DMS153 treated with DMSO at 0.1 percent for 48 hours (cell line): ENCODE measurements around the gene RUFY1.
A peak's percentile ranks its signal among the peaks of the same experiment; 100 is the strongest.
"Not testable (repeated sequence)": the region's sequence is repeated elsewhere in the genome, so short reads cannot be mapped to it uniquely, and the experiment has no call there.

Source experiments
- DNase-seq: peaks from one replicate; lab custom pipeline; 2025; ENCODE audit not compliant: unreplicated experiment; lab: John Stamatoyannopoulos, UW

The RUFY1 gene, protein sequence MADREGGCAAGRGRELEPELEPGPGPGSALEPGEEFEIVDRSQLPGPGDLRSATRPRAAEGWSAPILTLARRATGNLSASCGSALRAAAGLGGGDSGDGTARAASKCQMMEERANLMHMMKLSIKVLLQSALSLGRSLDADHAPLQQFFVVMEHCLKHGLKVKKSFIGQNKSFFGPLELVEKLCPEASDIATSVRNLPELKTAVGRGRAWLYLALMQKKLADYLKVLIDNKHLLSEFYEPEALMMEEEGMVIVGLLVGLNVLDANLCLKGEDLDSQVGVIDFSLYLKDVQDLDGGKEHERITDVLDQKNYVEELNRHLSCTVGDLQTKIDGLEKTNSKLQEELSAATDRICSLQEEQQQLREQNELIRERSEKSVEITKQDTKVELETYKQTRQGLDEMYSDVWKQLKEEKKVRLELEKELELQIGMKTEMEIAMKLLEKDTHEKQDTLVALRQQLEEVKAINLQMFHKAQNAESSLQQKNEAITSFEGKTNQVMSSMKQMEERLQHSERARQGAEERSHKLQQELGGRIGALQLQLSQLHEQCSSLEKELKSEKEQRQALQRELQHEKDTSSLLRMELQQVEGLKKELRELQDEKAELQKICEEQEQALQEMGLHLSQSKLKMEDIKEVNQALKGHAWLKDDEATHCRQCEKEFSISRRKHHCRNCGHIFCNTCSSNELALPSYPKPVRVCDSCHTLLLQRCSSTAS

DNA sequence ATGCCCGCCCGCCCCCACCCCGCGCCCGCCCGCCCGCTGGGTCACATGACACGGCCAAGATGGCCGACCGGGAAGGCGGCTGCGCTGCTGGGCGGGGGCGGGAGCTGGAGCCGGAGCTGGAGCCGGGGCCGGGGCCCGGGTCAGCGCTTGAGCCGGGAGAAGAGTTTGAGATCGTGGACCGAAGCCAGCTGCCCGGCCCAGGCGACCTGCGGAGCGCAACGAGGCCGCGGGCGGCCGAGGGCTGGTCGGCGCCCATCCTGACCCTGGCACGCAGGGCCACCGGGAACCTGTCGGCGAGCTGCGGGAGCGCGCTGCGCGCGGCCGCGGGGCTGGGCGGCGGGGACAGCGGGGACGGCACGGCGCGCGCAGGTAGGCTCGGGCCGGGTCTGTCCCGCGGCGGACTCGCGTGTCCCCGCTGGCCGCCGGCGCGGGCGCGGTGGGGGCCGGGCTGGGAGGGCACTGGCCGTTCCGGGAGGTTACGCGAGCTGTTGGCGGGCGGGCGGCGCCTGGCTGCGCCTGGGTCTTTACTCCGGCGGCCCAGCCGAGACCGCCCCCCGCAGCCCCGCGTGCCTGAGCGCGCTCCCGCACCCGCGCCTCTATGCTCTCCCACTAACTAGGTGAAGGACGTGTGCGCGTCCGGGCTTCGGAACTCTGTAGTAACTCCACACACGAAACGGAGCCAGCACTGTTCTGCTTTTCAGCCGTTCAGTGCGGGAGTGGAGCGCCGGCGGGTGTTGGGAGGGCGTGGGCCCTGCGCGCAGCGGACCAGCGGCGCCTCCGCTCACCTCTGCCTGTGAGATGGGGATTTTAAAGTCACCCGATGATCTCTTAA is at the start of gene RUFY1:
TSS of gene RUFY1 (plus strand) at position 44 of the 832 bp plus-strand sequence. CDS start at position 60, 16 bp downstream.
- no peak for DNase-seq

DNA sequence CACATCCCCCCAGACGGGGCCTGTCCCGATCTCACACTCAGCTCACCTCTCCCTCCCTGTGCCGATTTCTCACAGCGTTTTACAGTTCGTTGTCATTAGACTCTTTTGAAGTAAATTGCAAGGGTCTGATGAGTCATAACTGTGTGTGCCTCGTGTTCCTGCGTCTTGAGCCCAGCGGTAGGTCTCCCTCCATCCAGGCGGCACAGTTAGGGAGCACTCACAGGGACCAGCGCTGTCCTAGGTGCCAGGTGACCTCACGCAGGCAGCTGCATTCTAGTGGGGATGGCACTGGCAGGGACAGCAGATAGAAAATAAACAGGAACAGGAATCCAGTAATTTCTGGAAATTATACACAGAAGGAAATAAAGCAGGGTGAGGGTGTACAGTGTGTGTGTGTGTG is 48.4 kb upstream of the RUFY1 start:
- DNase-seq = not testable (repeated sequence)

DNA sequence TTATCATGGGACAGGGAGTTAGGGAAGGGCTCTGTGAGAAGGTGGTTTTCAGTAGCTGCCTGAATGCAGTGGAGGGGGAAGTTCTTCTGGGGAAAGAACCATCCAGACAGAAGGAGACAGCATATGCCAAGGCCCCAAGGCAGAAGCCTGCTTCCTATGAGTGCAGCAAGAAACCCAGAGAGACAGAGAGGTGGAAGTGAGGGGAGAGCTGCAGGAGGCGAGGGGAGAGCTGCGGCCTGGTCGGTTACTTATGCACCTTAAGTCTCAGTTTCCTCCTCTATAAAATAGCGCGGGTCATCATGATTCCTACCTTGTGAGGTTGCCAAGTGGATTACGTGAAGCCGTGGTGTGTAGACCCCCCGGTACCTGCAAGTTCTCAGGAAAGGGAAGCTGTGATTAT is 47.9 kb upstream of the RUFY1 start:
- DNase-seq = not testable (repeated sequence)

DNA sequence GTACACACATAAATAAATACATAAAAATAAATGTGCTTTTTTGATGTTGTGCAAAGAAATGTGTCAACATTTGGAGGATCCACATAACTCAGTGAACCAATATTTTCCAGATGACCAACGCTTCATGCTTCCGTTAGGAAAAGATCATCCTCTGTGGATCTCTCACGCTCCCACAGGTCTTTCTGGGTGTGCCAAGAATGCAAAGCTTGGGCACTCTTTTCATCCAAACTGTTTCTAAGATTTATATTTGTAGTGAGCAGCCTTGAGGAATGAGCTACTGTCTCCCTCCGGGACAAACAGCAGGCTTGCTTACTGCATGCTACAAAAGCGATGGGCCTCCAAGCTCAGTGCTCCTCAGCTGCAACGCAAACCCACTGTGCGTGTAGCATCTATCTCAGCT is 46.2 kb upstream of the RUFY1 start:
- no peak for DNase-seq

DNA sequence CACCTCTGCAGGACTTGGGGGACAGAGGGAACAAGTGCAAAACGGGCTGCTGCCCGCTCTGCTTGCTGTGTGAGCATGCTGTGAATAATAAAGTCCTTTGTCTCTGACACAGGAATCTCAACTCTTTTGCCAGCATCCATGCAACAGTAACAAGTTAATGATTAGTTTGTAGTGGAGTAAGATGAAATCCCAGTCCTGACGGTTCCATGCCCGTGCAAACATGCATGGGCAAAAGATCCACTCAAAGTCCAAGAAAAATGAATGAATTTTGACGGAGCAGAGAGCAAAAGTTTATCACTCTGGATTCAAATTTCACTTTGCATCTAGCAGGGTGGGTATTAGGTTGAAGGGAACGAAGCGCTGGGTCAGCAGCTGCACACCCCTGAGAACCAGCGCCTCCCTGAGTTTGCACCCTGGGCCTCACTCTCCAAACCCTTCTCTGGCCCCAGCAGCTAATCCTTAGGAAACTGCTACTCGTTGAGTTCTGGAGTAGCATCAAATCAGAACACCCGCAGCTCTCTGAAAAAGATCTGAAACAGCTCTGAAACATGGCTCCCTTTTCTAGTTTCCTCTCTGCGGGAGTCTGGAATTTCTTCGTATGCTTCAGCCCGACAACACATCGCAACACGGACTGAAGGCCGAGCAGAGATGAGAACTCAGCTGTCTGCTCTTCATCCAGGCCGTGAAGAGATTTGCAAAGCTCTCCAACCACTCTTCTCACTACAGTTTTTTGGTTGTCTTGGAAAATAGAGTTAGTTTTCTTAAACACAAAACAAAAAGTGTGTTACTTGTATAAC is 45.6 kb upstream of the RUFY1 start:
- no peak for DNase-seq

DNA sequence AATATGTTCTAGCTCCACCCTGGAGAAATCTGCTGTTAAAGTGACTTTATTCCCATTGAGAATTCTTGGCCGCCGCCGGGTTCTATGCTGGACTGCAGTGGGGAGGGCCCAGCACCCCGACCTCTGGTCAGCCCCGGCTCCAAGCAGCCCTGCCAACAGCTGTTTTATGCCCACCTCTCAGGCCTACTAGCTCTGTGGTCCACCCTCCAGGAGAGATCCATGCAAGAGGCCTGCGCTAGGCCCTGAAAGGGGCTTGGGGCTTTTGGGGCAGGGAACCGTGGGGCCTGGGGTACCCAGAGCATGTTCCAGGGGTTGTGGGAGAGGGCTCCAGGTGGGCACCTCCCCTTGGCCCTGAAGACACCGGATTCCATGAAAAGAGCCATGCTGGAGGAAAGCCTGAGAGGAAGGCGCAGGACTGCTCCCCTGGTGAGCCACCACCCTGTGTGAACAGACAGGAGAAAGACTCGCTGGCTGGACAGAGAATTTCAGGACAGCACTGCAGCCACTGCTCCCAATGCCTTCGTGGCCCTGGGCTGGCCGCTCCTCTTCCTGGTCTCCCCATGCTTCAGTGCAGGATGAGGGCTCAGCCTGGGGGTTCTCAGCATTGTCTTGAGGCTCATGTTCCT is 44.6 kb upstream of the RUFY1 start:
- no peak for DNase-seq

DNA sequence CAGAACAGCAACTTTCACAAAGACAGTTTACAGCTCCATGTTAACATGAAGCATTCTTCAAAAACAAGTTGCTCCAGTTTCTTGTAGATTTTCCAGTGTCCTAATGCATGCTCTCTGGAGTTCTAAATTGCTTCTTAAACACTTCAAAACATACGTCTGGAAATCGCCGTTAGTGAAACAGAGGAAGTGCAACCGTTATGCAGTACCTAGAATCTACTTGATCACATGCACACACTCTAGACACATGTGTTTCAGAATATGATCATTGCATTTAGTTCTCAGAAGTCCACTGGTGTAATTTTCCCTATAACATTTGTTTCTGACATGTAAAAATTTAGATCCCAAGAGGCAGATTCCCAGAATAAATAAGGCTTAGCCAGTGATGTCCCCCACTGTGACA is 41.1 kb upstream of the RUFY1 start:
- no peak for DNase-seq

DNA sequence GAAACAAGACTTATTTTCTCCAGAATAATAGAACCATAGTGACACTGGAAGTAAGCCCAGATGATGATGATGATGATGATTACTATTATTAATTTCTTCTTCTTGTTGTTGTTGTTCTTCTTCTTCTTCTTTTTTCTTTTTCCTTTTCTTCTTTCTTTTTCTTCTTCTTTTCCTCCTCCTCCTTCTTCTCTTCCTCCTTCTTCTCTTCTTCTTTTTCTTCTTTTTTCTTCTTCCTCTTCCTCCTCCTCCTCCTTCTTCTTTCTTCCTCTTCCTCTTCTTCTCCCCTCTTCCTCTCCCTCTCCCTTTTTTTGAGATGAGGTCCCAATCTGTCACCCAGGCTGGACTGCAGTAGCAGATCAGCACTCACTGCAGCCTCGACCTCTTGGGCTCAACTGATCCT is 40.5 kb upstream of the RUFY1 start:
- no peak for DNase-seq

DNA sequence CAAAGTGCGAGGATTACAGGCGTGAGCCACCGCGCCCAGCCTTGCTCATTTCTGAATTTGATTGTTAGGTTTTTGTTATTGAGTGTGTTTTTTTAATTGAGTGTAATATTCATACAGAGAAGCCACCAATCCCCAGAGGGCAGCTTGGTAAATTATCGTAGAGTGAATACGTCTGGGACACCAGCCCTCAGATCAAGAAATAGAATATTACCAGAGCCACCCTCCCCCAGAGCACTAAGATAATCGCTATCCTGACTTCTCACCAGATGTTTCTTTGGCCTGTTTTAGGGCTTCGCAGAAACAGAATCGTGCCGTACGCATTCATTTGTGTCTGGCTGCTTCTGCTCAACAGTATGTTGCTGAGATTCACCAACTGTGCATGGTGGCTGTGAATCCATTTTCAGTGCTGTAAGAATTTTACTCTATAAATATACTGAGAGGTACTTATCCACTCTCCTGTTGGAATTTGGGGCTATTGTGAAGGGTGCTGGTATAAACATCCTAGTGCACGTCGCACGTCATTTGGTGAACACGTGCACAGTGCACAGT is 37.8 kb upstream of the RUFY1 start:
- no peak for DNase-seq

DNA sequence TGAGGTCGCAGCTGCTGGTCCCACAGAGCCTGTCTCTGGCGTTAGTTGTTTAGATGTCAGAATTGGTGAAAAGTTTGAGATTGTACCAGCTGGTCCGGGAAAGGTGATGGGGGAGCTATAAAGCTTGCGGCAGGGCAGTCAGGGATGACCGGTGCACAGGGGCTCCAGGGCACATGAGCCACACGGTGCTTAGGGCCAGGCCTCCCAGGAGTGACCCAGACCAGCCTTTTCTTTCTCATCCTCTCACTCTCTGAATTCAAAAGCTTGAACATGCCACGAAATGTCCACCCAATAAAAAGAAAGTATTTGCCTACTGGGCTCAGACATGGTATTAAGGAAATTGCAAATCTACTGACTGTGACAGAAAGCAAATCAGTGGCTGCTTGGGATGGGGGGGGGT is 34.9 kb upstream of the RUFY1 start:
- not testable (repeated sequence) for DNase-seq

DNA sequence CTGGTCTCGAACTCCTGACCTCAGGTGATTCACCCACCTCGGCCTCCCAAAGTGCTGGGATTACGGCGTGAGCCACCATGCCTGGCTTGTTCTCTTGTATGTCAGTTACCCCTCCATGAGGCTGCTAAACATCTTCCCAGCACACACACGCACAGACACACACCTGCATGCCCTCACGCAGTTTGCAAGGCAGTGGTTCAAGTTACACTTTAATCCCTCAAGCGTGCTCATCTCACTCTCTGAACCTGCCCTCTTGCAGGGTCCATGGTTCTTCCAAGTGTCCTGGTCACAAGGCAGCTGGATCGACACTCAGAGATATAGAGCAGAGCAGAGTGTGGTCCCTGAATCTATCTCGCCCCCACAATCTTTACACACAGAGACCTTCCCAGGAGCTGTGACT is 34.1 kb upstream of the RUFY1 start:
- no peak for DNase-seq

DNA sequence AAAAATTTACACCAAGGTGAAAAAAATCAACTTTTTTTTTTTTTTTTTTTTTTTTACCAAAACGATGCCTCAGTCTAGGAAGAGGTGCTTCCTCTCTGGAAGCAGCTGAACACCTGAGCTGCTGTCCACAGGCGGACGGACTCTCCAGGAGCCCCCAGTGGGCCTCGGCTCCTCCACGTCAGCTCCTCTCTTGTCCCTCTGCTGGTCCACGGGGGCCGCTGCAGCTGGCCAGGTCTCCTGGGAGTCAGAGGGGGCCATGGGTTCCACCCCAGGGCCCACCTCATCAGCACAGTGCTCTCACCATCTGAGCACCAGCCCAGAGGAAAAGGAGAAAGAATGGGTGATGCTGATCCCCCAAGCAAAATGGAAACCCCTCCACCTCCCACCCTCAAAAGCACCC is 32.6 kb upstream of the RUFY1 start:
- DNase-seq = not testable (repeated sequence)

DNA sequence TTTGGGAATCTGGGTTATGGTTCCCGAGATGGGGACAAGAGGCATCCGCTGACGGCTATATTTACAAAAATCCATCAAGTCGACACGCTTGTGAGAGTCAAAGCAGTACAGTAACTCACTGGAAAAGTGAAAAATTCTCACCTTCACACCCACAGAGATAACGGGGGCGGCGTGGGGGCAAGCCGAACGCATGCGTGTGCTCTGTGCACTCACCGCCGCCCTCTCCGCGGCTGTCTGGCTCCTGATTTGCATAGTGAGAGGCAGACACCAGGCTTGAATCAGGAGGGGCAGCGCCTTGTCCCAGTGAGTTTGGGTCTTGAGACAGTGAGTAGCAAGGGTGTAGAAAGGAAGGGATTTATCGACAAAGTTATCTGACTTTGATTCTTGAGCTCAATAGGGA is 32.0 kb upstream of the RUFY1 start:
- not testable (repeated sequence) for DNase-seq

DNA sequence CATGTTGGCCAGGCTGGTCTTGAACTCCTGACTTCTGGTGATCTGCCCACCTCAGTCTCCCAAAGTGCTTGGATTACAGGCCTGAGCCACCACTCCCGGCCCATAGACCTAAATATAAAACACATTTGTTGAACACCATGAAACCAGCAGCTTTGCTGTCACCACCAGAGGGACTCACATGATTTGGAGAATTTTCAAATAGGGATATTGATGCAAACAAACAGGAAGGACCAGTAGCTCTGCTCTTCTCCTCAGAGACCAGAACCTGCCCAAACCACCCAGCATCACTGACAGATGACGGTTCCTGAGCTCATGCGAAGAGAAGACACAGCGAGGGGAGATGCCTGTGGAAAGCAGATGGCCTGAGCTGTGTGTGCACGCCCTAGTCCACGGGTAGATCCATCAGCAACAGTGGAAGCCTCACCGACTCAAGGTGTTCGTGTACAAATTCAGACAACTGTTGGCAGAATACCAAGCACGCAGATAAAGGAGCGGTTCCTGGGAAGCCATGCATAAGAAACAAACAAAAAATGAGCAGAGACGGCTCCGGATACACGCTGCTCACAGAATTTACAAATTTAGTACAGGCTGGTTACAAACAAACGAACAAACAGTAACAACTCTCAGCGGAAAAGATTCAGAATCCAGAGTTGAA is 30.8 kb upstream of the RUFY1 start:
- peak; percentile 2 for DNase-seq

DNA sequence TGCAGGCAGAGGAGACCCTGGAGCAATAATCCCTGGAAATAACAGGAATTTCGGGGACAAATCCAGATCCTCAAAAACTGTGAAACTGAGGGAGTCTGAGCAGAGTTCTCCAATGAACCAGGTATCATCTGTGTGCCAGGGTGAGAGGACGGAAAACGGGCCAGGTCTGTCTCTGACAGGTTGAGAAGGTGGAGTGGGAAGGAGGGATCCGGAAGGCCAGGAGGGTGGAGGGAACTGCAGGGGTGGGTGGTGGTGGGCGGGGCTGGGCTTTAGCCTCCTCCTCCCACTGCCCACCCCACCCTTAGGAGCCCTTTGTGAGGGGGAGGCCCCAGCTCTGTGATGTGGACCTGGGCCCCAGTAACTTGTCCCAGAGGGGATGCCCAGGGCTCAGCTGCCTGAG is 28.2 kb upstream of the RUFY1 start:
- DNase-seq = not testable (repeated sequence)

DNA sequence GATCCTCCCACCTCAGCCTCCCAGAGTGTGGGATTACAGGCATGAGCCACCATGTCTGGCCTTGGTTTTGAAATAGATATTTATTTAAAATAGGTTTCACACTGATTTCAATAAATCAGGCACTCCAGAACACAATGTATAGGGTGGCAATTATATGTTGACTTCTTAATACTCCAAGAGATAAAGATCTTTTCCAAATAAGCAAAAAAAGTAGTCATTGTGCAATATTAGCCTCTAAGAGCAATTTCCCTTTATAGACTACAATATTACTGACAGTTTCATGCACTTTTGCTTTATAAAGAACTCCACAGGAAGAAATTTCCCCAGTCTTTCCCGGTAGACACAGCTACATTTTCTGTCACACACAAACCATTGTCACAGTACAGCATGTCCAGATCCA is 23.4 kb upstream of the RUFY1 start:
- no peak for DNase-seq

DNA sequence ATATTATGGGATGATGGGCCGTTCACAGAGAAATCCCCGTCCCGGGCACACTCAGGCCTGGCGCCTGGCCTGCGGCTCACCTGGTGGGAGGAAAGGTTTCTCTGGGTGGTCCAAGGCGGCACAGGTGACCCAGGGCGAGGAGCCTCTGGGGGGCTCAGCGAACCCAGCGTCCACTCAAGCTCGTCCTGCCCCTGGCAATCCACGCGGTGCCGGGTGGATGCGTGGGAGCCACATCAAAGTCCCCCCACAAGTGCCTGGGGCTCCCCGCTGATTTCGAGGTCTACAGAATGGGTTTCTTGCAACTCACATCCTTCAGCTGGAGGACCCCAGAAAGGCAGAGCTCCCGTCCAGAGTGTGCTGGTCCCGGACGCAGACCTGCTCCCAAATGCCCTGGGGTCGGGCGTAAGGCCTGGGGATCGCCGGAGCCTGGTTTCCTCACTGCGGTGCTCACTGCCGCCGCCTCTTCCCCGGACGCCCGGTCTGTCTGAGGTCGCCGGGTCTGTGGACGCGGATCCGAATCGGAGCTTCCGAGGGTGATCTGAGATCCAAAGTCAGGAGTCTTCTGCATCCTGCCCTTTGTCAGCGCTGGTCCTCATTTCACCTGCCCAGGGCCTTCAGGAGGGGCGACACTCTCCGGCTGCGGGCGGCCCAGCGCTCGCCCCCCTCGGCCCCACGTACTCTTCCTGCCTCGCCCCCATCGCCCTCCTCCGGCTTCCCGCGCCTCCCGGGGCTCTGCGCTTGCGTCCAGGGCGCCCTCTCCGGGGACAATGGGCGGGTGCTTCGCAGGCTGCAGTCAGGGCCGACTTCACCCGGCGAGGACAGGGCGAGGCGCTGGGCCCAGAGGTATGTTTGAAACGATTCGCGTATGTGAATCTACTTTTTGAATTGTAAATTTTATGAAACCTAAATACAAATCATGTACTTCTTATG is 20.0 kb upstream of the RUFY1 start:
- DNase-seq = peak; percentile 32

DNA sequence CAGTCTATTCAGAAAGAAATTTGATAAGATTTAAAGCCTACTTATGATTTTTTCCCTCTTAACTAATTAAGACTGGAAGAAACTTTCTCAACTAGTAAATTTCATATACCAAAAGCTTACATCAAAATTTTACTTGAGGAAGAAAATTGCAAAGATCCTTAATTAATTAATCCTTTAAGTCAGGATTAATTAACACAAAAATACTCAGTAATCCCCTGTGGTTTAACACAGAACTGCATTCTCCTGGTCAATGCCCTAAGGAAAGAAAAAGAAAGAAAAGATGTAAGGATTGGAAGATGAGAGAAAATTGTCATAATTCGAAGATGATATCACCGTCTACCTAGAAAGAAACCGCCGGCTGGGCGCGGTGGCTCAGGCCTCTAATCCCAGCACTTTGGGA is 17.3 kb upstream of the RUFY1 start:
- DNase-seq = no peak
